ENCODE results near the gene TMEM135.

Gene TMEM135

GRCh38 chr11:87190071-87190470 lies 152.3 kb downstream of the TMEM135 start:
- DNase-seq (ENCODE audit: low read depth in 4 of 4, low spot score in 1 of 4) = no peak

GRCh38 chr11:87193756-87194470 lies 156.2 kb downstream of the TMEM135 start:
- no peak for DNase-seq (ENCODE audit: low read depth in 4 of 4, low spot score in 1 of 4)

GRCh38 chr11:87194985-87195820 lies 157.5 kb downstream of the TMEM135 start:
- DNase-seq (ENCODE audit: low read depth in 4 of 4, low spot score in 1 of 4) = no peak

- no peak for DNase-seq (ENCODE audit: low read depth in 4 of 4, low spot score in 1 of 4)
These were observed 160.6 kb downstream of the TMEM135 start for GRCh38 chr11:87198266-87198881.

GRCh38 chr11:87201376-87201775 lies 163.6 kb downstream of the TMEM135 start:
- DNase-seq (ENCODE audit: low read depth in 4 of 4, low spot score in 1 of 4) = no peak

GRCh38 chr11:87203907-87204602 lies 166.3 kb downstream of the TMEM135 start:
- no peak for DNase-seq (ENCODE audit: low read depth in 4 of 4, low spot score in 1 of 4)

- no peak for DNase-seq (ENCODE audit: low read depth in 4 of 4, low spot score in 1 of 4)
These were observed 175.2 kb downstream of the TMEM135 start for GRCh38 chr11:87212891-87213290.

- no peak for DNase-seq (ENCODE audit: low read depth in 4 of 4, low spot score in 1 of 4)
These were observed 175.7 kb downstream of the TMEM135 start for GRCh38 chr11:87213444-87213843.

GRCh38 chr11:87215236-87215635 lies 177.5 kb downstream of the TMEM135 start:
- no peak for DNase-seq (ENCODE audit: low read depth in 4 of 4, low spot score in 1 of 4)

GRCh38 chr11:87219266-87219665 lies 181.5 kb downstream of the TMEM135 start:
- no peak for DNase-seq (ENCODE audit: low read depth in 4 of 4, low spot score in 1 of 4)

GRCh38 chr11:87223816-87224215 lies 186.1 kb downstream of the TMEM135 start:
- DNase-seq (ENCODE audit: low read depth in 4 of 4, low spot score in 1 of 4) = no peak

- DNase-seq (ENCODE audit: low read depth in 4 of 4, low spot score in 1 of 4) = no peak
These were observed 186.8 kb downstream of the TMEM135 start for GRCh38 chr11:87224486-87224885.

- no peak for DNase-seq (ENCODE audit: low read depth in 4 of 4, low spot score in 1 of 4)
These were observed 191.1 kb downstream of the TMEM135 start for GRCh38 chr11:87228820-87229219.

GRCh38 chr11:87230995-87231394 lies 193.3 kb downstream of the TMEM135 start:
- DNase-seq (ENCODE audit: low read depth in 4 of 4, low spot score in 1 of 4) = no peak

- no peak for DNase-seq (ENCODE audit: low read depth in 4 of 4, low spot score in 1 of 4)
These were observed 194.6 kb downstream of the TMEM135 start for GRCh38 chr11:87232320-87232719.

- DNase-seq (ENCODE audit: low read depth in 4 of 4, low spot score in 1 of 4) = no peak
These were observed 197.6 kb downstream of the TMEM135 start for GRCh38 chr11:87235366-87235765.

- no peak for DNase-seq (ENCODE audit: low read depth in 4 of 4, low spot score in 1 of 4)
These were observed 198.6 kb downstream of the TMEM135 start for GRCh38 chr11:87236368-87236767.

GRCh38 chr11:87239001-87239400 lies 201.3 kb downstream of the TMEM135 start:
- DNase-seq (ENCODE audit: low read depth in 4 of 4, low spot score in 1 of 4) = no peak

GRCh38 chr11:87239531-87239930 lies 201.8 kb downstream of the TMEM135 start:
- no peak for DNase-seq (ENCODE audit: low read depth in 4 of 4, low spot score in 1 of 4)

GRCh38 chr11:87251560-87251959 lies 213.8 kb downstream of the TMEM135 start:
- DNase-seq (ENCODE audit: low read depth in 4 of 4, low spot score in 1 of 4) = no peak

- no peak for DNase-seq (ENCODE audit: low read depth in 4 of 4, low spot score in 1 of 4)
These were observed 215.1 kb downstream of the TMEM135 start for GRCh38 chr11:87252869-87253268.
